ENCODE results near the gene GAS6.

The GAS6 gene

DNA sequence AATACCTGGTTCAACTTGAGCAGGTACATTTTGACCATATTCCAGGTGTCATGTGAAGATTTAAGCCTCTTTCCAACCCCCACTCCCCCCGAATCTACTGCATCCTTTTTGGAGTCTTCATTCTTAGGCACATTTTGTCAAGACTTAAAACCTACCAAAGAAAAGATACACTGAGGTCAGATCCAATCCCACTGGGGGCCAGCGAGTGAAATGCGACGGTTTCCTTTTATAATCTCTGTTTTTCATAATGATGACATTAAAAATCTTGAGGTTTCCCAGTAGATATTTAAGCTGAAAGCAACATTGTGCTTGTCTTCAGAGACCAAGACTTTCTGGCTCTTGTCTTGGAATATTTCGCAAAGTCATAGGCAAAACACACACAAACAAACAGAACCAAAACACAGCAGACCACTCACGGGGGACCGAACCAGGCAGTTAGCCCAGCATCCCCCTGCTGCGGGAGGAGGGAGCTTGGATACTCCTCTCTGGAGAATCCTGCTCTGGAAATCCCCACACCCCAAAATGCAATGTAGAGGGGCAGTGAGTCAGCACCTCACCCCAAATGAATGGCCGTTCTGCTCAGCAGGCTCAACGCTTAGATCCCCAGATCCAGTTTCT is 506 bp upstream of the GAS6 start:
- DNase-seq, result no peak

DNA sequence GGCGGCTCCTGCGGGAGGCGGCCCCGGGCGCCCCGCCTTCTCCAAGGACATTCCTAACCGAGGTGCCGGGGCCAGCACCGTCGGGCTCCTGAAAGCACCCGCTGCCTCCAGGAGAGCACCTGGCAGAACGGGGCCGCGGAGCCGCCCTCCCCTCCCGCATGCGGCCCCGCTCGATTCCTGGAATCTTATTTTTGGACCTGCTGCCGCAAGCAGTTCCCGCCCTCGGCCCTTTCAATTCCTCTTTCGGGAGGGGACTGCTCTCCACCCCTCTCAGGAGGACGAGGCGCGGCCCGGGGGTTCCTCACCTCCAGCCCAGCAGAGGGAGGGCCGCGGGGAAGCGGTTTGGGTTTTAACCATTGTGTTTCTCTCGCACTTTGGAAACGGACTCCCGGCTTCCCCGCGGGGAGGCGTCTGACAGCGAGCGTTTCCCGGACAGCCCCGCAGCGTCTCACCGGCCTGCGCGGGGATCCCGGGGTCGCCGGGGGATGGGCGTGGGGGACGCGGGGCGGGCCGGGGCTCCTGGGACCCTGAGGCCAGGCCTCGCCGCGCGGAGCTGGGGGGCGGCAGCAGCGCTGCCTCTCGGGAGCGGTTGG is 849 bp downstream of the GAS6 start:
- DNase-seq, result no peak

DNA sequence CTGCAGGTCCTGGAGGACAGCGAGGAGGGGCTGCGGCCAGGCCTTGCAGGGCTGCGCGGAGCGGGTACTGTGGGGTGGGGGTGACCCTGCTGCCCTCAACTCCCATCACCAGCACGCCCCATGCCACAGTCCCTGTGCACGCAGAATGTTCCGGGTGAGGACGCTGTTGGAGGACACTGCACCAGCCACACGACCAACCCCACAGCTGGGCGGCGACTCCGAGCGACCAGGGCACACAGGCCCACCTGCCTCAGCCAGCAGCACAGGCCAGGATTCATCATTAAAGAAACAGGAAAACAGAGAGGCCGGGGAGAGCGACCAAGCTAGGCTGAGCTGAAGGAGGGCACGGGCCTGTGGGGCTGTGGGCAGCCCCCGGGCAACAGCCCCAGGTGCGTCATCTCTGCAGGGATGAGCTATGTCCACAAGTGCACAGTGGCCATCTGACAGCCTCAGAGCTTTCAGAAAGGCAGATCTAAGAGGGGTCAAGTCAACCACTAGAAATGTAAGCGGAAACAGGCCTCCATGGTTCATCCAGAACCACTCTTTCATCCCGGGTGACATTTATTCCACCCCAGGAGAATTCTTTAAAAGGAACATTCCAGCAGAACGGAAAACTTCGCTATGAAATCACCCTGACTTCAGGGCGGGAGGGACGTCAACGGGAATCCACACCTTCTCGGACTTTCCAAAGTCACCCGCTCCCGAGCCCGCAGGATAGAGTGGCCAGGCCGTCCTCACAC is 1.5 kb downstream of the GAS6 start:
- no peak for DNase-seq

DNA sequence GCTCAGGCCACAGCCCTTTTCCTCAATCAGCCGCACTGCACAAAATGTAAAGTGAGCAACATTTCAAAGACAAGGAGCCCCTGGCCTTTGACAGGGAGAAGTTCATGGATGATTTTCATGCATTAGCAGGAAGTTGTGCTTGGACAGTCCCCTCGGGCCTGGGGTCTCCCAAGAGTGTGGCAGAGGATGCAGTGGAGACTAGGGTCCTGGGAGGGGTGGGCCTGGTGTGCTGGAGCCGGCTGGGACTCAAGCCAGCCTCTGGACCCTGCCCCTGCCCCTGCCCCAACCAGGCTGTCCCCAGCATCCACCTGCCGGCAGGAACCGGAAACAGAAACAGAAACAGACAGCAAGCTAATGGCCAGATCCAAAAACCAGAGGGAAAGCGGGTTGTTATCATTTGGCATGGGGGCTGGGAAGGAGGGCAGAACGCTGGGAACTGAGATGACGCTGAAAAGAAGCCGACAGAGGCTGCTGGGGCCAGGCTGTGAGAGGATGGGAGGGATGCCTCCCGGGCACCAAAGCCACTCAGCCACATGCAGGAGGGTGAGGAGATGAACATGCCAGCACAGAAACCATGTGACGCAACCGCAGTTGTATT is 2.3 kb downstream of the GAS6 start:
- no peak for DNase-seq

DNA sequence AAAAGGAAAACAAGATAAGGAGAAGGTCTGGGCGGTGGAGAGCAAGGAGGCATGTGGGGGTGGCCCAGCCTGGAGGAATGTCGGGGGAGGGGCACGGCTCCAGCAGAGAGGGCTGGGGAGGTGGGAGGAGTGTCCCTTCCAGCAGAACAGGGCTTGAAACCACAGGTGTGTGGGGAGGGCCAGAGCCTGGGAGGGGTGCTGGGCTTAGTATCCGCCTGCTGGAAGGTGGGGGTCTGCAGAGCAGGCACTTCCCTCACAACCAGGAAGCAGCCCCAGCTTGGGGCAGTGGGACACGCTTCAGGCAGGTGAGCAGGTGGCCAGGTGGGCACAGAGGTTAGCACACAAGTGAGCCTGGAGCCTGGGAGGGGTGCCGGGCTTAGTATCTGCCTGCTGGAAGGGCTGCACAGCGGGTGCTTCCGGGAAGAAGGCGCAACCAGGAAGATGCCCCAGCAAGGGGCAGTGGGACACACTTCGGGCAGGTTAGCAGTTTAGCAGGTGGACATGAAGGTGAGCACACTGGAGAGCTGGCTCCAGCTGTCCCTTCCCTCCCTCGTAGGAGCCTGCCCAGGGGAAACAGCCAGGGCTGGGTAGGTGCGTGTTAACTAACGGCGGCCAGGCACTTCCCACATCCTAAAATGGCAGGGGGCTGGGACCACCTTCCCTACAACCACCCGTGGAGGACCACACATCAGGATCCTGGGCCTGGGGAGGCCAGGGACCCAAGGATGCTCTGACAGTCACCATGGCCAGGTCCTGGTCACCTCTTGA is 3.0 kb downstream of the GAS6 start:
- no peak for DNase-seq

DNA sequence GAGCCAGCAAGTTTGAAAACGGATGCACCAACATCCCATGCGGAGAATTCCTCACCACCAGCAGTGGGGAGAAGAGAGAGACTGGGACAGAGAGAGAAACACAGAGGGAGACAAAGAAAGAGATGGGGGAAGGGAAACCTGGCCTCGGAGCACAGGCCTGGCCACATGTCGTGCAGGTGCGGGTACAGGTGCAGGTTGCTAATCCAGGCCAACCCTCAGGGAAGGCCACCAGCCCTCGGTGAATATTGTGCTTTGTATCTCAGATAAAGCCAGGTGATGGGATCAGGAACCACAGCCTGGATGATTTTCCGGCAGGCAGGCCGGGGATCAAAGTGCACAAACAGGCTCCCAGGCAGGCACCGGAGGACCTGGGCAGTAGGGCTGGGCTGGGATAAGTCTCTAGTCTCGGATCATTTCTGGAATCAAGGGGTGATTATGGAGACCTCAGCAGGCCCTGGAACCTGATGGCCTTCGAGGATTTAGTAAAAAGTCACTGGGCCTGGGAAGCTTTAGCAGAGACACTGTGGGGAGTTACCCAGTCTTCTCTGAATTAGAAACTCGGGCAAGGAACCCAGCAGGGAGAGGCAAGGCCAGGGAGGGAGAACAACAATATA is 3.7 kb downstream of the GAS6 start:
- DNase-seq, result no peak

DNA sequence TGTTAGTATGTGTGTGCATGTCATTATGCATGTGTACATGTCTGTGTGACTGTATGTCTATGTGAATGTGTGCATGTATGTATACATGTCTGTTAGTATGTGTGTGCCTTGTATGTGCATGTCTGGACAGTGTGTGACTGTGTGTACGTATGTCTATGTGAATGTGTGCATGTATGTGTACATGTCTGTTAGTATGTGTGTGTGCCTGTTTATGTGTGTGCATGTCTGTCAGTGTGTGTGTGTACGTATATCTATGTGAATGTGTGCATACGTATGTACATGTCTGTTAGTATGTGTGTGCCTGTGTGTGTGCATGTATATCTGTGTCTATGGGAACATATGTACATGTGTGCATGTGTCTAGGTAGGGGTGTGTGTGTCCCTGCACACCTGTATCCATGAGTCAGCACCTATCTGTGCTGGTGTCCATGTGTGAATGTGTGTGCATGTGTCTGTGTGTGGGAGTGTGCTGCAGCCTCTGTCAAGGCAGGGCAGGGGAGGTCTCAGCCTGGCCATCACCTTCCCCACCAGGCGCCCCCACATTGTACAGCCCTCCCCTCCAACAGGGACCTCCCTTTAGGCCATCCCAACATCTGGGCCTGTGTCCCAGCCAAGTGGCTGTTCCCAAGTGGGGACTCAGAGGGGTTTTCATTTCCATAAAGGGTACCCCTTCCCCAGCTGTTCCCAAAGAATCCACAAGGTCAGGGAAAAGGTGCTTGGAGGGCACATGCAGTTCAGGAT is 4.4 kb downstream of the GAS6 start:
- DNase-seq, result no peak

DNA sequence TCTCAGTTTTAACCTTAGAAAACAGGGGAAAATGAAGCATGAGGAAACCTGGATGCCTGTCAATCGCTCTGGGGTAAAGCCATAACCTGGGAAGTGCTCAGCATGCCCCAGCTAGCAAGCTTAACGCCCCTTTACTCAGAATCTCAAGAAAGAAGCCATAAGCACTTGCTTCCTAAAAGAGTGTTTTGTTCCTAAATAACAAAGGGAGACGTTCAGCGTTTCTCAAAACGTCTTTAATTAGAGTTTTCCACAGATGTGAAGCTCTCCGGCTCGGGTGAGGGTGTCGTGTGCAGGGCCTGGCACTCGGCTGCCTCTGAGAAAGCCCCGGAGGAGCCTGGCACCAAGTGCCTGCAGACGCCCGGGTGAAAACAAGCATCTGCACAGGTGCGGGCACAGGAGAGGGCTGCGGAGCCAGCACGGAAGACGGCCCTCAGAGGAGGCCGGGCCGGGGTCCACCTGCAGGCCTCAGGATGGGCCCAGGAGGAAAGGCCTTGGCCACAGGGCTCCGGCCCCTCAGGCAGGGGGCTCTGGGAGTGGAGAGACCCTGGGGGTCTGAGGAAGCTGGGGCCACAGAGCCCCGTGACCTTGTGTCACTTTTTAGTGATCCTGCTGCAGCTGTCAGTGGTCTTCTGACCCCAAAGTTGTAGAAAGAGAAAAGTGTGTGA is 6.2 kb downstream of the GAS6 start:
- peak; percentile 7 for DNase-seq

DNA sequence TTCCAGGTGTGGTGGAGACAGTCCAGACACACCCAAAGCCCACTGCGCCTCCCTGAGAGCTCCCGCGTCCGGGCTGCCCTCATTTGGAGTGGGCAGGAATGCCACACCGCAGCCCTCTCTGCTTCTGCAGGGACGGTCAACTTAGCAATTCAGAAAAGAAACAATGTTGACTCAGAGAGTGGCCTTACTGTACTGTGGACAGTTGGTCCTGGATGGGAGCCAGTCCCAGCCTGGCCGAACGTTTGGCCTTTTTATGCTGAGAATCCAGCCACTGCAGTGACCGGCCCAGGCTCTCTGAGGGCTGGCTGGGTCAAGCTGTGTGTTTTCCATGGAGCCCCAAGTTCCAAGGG is 7.2 kb downstream of the GAS6 start:
- DNase-seq, result no peak

DNA sequence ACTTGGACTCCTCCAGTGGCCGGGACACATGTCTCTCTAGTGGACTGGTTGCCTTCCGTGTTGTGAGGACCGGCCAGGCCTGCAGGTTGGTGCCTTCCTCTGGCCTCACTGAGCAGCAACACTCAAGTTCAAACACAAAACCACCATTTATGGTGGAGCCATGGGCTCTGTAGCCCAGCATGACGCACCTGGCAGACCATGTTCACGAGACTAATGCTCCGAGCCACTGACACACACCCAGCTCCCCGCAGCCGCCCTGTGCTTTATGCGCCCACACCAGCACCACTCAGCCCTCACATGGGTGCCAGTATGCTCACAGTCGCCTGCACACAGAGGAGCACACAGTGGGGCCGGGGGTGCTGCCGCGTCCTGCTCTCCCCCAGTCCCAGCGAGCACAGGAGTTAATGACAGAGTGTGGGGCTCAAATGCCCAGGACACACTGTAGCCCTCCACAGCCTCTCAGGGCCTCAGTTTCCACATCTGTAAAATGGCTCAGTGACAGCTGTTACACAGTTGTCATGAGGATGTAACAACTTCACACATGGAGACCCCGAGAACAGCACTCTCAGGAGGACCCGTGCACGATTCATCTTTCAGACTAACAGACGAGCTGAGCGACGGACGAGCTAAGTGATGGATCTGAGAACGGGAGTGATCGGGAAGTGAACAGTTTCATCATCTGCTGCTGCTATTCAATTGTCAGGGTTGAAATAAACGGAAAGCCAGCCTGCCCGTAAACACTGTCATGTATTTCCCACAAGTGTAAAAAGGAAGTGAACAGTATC is 7.8 kb downstream of the GAS6 start:
- peak; percentile 4 for DNase-seq

DNA sequence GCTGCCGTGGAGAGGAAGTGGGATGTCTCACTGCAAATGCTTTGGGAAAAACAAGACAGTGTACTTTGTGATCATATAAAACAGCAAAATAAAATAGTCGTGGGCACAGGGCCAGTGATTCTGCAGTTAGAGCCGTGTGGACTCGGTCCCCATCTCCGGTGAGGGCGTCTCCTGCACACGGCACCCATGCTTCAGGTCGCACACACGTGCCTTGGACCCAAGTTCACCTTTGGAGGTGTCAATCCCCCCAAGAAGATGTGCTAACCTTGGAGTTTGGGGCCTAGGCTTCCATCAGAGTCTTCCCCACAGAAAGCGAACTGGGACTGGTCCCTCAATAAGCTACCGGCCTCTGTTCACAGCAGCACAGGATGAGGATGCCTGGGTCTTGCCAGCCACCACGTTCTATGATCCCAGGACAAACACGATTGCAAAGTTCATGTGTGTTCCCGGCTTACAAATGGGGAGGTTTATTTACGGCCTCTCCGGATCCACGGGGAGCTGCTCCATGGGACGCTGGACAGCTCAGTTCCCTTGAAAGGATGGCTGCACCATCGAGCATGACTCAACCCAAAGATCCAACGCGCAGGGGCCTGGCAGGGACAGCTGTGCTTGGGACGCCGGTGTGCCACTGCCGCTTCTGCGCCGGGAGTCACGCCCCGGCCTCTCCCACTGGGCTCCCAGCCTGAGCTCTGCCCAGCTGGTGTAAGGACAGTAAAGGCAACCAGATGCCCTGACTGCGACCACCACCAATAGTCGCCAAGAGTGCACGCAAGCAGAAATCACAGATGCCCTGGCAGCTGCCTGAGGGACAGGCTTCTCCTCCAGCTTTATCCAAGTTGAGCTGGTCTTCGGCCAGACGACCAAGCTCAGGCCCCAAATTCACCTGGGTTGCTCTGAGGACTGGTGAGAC is 8.6 kb downstream of the GAS6 start:
- no peak for DNase-seq

DNA sequence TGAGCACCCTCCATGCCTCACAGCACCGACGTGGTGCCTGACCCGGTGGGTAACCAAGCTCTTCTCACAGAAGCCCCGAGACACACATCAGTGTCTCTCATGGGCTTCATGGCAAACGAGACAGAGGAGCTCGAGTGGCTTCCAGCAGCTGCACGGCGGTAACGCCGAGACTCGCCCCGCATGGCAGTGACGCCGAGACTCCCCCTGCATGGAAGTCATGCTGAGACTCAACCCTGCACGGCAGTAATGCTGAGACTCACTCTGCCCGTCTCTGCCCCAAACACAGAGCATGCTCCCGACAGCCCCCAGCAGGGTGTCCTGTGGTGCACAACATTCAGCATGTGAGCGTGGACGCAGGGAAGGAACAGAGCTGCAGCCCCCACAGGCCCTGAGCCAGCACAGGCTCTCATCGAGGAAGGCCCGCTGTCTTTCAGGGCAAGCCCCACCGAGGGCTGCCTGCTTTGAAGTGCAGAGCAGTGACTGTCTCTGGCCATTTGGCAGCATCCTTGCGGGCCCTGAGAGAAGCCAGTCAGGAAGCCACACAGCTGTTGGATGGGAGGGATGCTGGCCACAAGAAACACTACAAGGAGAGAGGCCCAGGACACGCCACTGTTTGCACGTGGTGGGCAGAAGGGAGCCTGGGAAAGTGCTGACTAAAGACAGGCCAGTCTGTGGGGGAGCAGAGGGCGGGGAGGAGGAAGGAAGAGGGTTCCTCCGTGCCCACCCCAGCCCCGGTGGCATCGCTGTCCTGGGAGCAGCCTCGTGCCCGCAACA is 9.5 kb downstream of the GAS6 start:
- peak; percentile 10 for DNase-seq

DNA sequence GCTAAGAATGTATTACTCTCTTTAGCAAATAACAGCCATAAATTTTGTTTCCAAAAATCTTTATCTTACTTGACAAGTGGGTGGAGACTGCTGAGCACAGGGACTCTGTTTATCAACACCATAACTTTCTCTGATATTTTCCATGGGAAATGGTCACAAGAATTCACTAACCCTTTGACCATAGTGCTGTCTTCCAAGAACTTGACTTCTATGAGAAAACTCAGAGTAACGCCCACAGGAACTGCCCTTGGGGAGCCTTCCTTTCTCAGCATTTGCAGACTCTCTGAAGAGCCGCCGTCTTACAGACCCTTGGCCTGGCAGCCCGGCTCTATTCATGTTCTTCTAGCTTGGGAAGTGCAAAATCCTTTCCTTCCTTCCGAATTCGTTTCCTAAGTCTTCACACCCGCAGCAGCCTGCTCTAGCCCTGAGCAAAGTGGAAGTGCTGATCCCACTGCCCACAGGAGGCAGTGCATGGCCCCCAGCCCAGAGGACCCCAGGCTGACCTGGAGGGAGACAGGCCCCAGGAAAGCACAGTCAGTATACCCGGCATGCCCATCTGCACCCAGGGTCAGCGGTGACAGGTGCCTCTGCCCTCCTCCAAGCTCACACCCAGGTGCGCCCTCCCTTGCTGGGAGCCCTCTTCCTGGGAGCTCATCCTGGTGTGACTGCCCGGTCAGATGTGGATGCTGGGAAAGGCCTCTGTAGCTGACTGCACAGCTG is 10.2 kb downstream of the GAS6 start:
- DNase-seq, result peak; percentile 9

DNA sequence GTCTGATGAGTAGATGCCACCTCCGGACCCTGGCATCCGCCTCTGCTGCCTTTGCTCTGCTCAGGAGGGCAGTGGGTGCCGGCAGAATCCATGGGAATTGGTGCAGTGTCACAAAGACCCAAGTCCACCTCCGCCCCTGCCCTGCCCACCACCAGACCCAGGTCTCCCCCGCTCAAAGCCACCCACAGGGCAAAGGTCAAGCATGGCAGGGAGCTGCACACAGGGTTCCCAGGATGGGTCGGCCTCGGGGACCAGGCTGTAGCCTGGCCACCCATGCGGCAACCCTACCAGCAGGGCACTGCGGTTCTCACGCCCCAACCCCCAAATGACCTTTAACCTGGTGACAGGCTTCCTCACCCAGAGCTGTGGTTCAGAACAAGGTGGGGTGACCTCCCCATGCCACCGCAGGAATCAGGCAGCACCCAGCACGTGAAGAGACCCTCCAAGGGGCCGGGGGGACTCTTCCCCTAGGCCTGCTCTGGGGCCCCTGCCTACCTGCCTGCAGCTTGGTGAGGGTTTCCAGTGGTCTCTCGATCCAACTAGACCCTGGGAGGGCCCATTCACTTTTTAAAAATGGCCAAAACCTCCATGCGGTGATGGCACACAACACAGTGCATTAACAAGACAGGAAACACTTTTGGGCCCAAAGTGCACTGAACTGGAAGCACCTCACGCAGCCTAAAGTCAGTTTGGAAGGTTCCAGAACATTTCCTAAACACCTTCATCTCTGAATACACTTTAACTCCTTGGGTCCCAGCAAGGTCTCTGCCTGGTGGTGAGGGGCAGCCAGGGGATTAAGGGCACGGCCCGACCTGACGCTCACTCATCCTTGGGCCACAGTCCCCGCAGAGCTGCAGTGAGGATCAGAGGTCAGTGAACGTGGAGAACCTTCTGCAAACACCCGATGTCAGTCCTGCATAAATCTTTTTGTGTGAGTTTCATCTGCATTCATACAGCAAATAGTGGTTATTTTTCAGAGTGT is 11.0 kb downstream of the GAS6 start:
- peak; percentile 5 for DNase-seq

DNA sequence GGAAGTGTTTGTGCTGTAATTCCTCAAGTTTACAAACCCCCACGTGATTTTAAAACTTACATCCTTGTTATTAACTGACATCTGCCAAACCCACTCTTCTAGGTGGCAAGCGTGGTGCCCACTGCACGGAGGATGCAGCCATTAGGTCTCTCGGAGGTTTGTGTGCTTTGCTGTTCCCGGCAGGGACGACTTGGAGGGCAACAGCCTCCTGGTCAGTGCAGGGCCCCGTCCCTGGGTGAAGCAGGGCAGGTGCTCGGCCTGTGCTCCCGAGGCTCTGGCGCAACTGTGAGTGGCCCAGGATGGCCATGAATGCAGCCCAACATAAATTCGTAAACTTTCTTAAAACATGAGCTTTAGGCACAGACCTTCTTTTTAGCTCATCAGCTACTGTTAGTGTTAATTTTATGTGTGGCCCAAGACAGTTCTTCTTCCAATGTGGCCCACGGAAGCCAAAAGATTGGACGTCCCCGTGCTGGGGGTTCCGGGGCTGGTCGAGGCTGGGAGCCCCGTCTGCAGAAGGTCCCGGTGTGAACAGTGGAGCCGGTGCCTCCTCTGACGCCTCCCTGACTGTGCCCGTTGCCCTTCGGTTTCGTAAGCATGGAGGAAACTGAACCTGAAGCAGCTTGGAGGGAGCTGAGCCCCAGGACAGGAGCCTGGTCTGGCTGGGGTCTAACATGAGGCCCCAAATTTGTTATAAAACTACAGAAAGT is 11.9 kb downstream of the GAS6 start:
- DNase-seq, result peak; percentile 9

DNA sequence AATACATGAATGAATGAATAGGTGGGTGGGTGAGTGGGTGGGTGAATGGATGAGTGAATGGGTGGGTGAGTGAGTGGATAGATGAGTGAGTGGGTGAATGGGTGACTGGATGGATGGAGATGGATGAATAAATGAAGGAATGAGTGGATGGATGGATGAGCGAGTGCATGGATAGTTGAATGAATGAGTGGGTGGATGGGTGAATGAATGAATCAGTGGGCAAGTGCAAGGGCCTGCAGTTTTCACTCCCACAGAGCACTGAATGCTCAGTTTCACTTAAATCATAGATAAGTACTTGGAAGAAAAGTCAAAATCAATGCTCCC is 12.4 kb downstream of the GAS6 start:
- DNase-seq, result no peak
